A549 (cell line): ENCODE results near the gene USP3.

Experiments used
- CHD4 ChIP-seq: fragments of 200-600 bp; sonication (generic); IDR thresholded peaks from 2 replicates; pipeline ENCODE4 v1.6.1; 2016; ENCODE audit warnings: antibody characterized with exemption, mild to moderate bottlenecking, borderline replicate concordance
- CTCF ChIP-seq: fragments of >200 bp; sonication (Bioruptor Twin); formaldehyde crosslinking; IDR thresholded peaks from 3 replicates; pipeline ENCODE4 v1.5.1; 2016
- EP300 ChIP-seq, 2 experiments: fragments of >200 bp; sonication (Bioruptor Twin); formaldehyde crosslinking; IDR thresholded peaks; 2 replicates in 1 of 2; 3 replicates in 1 of 2; pipeline ENCODE4 v1.6.1; 2016 to 2017
- MAX ChIP-seq: IDR thresholded peaks from 2 replicates; pipeline ENCODE4 v1.6.1; 2012
- MAZ ChIP-seq: fragments of 150-350 bp; IDR thresholded peaks from 2 replicates; pipeline ENCODE4 v1.6.1; 2014; ENCODE audit warnings: antibody characterized with exemption, low read depth, low read length, borderline replicate concordance
- PHF8 ChIP-seq: fragments of 200-600 bp; sonication (generic); IDR thresholded peaks from 2 replicates; pipeline ENCODE4 v1.6.1; 2016; ENCODE audit warnings: low read depth, mild to moderate bottlenecking, antibody characterized with exemption, moderate library complexity, borderline replicate concordance
- POLR2A ChIP-seq: IDR thresholded peaks from 2 replicates; pipeline ENCODE4 v1.6.1; 2012; ENCODE audit warnings: mild to moderate bottlenecking, low read length
- POLR2AphosphoS2 ChIP-seq: conservative IDR thresholded peaks from 2 replicates; pipeline ENCODE4 v1.6.1; 2012; ENCODE audit warnings: low read length, improper control_type of control experiment, inconsistent platforms
- RCOR1 ChIP-seq: fragments of 150-350 bp; IDR thresholded peaks from 2 replicates; pipeline ENCODE4 v1.6.1; 2014; ENCODE audit warnings: antibody characterized with exemption, low read length, low read depth
- RFX5 ChIP-seq: fragments of 450-650 bp; IDR thresholded peaks from 2 replicates; pipeline ENCODE4 v1.7.1; 2014; ENCODE audit warnings: antibody characterized with exemption, mild to moderate bottlenecking, moderate library complexity
- SREBF2 ChIP-seq: fragments of 450-650 bp; IDR thresholded peaks from 2 replicates; pipeline ENCODE4 v1.6.1; 2014; ENCODE audit warnings: mild to moderate bottlenecking, moderate library complexity
- USF2 ChIP-seq: fragments of 450-650 bp; IDR thresholded peaks from 2 replicates; pipeline ENCODE4 v1.6.1; 2014; ENCODE audit warnings: antibody characterized with exemption
- TF ChIP-seq, protein P1 (sequence below): fragments of 200-600 bp; sonication (generic); IDR thresholded peaks from 2 replicates; pipeline ENCODE4 v1.6.1; 2016; ENCODE audit warnings: antibody characterized with exemption, mild to moderate bottlenecking, moderate library complexity

GRCh38 chr15:63481105-63481810, 23.1 kb upstream of the USP3 start:
- TF ChIP-seq POLR2AphosphoS2 = no peak
- TF ChIP-seq USF2 = no peak
- no peak for TF ChIP-seq MAX
- TF ChIP-seq CHD4 = no peak
- no peak for TF ChIP-seq CTCF
- no peak for TF ChIP-seq MAZ
- no peak for TF ChIP-seq PHF8
- TF ChIP-seq RFX5 = no peak
- no peak for TF ChIP-seq SREBF2
- no peak for TF ChIP-seq POLR2A
- no peak for TF ChIP-seq EP300 (IDR thresholded peaks at IDR 0.05)
- TF ChIP-seq, protein P1, sequence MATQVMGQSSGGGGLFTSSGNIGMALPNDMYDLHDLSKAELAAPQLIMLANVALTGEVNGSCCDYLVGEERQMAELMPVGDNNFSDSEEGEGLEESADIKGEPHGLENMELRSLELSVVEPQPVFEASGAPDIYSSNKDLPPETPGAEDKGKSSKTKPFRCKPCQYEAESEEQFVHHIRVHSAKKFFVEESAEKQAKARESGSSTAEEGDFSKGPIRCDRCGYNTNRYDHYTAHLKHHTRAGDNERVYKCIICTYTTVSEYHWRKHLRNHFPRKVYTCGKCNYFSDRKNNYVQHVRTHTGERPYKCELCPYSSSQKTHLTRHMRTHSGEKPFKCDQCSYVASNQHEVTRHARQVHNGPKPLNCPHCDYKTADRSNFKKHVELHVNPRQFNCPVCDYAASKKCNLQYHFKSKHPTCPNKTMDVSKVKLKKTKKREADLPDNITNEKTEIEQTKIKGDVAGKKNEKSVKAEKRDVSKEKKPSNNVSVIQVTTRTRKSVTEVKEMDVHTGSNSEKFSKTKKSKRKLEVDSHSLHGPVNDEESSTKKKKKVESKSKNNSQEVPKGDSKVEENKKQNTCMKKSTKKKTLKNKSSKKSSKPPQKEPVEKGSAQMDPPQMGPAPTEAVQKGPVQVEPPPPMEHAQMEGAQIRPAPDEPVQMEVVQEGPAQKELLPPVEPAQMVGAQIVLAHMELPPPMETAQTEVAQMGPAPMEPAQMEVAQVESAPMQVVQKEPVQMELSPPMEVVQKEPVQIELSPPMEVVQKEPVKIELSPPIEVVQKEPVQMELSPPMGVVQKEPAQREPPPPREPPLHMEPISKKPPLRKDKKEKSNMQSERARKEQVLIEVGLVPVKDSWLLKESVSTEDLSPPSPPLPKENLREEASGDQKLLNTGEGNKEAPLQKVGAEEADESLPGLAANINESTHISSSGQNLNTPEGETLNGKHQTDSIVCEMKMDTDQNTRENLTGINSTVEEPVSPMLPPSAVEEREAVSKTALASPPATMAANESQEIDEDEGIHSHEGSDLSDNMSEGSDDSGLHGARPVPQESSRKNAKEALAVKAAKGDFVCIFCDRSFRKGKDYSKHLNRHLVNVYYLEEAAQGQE = no peak
- no peak for TF ChIP-seq RCOR1
